Hematopoietic multipotent progenitor cell treated with erythropoietin and hydrocortisone succinate and interleukin-3 and kit ligand, for 4 days (in vitro differentiated cells): ENCODE results near the gene GRID1.
A peak's percentile ranks its signal among the peaks of the same experiment; 100 is the strongest.

ENCODE experiments used
- DNase-seq: peaks from one replicate; pipeline ENCODE4 v3.0.0-alpha.2; 2015

The GRID1 gene

DNA sequence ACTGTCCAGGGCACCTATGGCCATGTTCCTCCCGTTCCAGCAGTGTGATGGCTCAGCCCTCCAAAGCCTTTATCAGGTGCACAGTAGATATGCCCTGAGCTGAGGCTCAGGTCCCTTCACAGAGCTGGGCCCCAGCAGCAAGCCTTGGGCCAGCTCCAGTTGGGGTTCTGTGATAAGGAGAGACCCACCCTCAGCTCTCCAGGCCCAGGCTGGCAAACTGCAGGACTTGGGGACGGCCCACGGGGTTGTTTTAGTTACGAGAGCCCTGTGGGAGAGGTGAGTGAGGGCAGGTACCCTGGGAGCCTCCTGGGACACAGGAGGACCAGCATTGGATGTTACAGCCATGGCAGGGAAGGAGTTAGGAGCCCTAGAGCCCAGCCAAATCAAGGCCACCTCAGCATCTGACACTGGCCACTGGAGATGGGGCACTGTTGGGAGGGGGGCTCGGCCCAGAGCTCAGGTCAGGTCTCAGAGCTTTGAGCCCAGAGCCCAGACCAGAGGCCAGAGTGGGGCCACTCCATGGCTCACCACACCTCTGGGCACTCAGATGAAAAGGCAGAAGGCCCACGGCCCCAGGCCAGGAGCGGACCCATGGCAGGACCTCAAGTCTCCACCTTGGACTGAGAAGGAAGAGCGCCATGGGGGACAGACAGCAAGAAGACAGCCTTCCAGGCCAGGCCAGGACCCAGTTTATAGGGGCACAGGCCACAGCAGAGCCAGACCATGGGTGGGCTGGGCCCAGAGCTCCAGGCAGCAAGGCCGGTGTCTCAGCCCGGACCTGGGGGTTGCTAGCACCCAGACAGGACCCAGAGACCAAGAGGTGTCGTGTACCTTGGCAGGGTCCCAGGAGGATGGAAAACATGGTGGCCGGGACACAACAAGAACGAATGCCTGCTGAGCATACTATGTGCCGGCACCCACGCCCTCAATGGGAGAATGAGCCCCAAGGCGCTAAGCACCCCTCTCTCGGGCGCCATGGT is 12.8 kb downstream of the GRID1 start:
- no peak for DNase-seq

DNA sequence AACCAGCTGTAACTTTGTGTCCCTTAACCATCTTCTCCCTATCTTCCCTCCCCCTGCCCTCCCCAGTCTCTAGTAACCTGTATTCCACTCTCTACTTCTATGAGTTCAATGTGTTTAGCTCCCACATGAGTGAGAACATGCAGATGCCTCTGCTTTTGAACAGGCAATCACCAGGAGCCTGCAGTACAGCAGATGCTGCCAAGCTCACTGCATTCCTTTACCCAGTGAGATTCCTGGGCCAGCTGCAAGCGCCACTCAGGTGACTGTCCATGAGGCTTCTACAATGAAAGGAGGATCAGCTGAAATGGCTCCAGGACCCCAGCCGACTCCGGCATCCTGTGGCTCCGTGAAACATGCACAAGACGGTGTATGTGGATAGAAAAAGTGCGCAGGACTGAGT is 15.7 kb downstream of the GRID1 start:
- DNase-seq = no peak

DNA sequence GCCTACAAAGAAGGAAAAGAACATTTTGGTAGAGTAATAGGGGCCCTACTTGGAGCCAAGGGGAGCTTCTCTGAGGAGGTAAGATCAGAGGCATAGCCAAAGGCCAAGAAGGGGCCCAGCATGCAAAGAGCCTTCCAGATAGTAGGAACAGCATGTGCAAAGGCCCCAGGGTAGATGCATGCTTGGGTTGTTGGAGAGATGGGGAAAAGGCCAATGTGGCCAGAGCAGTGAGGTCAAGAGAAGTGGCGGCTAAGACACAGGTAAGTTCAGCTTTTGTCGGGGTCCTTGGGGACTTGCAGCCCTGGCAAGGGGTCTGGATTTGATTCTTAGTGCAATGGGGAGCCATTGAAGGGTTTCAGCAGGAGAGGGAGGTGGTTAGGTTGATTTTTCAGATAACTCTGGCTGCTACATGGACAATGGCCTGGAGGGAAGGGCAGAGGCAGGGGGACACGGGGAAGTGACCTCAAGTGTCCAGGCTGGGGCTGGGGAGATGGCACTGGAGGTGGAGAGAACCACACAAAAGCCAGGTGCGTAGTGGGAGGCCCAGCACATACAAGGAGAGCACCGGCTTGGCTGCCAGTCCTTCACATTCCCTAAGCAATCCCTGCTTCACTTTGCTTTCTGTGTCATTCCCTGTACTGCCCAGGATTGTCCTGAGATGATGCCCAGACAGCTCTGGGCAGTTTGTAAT is 16.5 kb downstream of the GRID1 start:
- DNase-seq = no peak

DNA sequence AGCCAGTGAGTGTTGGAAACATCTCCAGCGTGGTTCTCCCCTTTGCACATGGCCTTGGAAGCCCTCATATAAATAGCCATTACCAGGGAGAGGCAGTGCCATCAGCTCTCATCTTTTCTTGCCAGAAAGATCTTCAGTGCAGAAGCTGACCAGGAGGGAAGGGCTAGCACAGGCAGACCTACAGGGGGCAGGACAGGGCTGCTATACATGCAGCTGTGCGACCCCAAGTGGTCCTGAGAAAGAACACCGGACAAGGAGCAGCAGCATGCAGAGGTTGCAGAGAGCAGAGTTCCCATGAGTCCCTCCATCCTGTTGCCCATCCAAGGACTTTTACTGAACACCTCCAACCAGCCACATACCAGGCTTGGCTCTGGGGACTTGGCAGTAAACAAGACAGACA is 17.1 kb downstream of the GRID1 start:
- DNase-seq = peak; percentile 80

DNA sequence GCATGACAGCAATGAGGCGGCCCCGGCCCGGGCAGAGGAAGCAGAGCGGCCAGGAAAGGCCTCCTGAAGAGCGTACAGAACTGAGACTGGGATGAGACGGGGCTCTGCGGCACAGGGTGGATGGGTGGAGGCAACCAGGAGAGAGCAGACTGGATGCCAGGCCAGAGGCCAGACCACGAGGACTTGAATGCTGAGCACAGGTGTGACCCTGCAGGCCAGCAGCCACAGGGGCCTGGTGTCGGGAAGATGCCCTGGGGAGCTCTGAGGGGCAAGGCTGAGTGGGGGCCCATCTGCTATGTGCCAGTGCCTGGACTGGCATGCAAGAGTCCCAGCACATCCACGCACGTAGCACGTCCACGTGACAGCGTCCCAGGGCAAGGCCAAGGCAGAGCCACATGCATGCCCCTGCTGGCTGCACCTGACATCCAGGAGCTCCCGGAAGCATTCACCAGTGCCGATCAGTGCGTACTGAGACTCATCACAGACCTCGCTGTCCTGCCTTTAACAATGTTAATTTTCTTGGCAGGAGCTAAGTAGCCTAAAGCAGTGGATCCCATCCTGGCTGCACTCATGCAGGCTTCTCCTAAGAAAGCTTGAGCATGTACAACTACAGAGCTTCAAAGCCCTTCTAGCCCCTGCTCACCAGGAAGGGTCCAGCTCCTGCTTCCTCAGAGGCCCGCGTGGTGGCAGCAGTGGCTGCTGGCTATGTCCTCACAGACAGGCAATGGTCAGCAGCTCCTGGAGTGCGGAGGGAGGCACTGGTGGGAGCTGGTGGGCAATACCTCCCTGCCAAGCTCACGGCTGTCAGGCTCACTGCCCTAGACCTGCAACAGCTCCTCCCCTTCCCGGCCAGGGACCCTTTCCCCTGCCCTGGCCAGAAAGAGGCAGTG is 18.0 kb downstream of the GRID1 start:
- DNase-seq = no peak

DNA sequence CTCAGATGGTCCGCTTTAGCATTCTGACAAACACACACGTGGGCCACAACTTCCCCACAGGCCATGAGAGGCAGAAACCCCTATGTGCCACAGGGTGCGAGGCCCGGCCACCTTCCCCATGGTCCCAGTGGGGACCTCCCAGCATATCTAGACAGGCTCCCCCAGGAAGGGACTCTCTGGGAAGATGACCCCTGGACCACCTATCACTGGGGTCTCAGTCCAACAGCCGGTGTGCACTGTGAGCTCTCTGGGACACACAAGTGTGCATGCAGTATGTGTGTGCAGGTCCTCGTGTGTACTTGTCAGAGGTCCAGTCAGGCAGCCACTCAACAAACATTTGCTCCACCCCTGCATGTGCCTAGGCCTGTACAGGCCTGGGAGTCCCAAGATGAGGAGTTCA is 18.7 kb downstream of the GRID1 start:
- DNase-seq = no peak

DNA sequence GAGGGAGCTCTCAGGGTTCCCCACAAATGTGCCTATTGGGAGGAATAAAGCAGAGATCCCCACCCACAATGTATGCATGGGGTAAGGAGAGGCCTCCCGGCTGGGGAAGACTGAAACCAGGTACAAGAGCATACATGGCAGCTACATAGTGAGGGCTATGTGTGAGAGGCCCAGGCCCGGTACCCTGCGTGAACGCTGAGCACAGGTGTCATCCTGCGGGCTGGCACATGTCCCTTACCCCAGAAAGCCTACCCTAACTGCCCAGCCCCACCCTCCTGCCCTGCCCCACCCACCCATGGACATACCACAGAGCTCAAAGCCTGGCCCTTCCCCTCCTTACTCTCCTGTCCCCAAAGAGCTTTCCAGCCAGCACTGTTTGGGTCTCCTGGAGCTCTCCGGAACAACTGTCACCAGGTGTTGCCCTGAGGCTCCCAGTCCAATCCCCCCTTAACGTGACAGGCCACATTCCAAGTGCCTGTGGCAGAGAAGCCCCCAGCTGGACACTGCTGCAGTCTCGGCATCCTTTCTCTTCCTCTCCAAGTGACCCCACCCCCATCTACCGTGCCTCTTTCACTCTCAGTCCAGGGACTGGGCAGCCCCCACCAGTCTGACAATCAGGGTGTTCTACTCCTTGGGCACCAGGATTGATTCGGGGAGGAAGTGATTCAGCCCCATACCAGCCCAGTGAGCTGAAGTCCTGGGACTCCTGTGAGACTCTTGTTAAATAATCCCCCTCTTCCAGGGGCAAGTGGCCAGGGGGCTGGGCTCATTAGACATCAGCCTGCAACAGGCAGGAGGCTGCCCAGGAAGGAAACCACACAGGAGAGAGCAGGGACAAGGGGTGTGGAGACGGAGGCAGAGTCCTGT is 19.6 kb downstream of the GRID1 start:
- no peak for DNase-seq

DNA sequence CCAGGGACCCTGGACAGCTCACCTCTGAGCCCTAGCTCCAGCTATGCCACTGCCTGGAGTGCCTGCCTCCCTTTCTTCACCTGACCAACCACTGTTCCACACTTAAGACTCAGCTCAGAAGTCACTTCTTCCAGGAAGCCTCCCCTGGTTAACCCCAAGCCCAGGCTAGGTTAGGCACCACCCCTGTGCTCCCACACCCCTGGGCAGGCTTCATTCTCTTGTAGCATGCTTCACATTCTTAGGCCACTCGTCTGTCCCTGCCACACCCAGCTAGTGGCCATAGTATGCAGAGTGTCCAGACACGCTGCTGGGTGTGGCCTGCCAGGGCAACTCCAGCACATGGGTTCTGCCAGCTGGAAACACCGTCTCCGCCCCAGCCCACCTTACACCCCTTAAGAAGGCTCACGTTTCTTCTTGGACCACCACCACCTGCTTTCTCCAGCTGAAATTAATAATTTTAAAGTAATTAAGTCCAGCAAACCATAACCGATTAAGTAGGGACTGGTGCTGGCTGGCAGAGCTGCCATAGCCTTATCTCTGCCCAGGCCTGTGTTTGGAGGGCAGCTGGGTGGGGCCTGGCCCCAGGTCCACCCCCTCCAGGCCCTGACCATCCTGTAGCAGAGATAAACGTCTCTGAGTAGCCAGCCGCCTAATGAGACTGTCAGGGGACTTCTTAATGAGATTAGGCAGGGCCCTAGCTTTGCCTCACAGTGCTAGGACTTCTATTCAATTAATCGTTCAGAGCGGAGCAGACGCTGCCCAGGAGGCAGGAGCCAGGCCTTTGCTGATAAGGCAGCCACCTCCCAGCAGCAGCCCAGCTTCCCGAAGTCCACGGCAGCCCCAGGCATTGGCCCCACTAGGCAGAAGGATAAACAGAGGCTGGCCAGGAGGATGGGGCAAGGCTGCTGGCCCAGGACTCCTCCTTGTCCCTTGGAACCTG is 20.5 kb downstream of the GRID1 start:
- DNase-seq = peak; percentile 42

DNA sequence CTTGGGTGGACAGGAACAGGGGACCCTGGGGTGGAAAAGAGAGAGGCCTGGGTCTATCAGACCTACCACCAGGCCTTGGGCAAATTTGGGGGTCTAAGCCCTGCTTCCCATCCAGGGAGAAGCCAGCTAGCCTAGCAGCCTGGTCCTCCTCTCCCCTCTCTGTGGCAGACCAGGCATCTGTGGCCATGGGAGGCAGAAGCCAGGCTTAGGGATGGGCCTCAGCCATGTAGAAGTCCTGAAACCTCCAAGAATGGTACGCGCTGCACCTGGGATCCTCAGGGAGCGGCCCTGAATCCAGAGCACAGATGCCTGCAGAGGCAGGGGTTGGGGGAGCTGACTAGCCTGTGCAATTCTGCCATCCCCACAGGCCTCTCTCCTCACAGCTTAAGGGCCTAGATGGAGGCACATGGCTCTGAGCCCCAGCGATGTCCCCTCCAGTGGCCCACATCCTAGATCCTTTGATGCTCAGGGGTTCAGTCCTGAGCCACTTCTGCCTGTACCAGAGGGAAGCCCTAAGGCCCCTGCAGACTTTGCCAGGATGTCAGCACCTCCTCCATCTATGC is 21.2 kb downstream of the GRID1 start:
- DNase-seq = no peak

DNA sequence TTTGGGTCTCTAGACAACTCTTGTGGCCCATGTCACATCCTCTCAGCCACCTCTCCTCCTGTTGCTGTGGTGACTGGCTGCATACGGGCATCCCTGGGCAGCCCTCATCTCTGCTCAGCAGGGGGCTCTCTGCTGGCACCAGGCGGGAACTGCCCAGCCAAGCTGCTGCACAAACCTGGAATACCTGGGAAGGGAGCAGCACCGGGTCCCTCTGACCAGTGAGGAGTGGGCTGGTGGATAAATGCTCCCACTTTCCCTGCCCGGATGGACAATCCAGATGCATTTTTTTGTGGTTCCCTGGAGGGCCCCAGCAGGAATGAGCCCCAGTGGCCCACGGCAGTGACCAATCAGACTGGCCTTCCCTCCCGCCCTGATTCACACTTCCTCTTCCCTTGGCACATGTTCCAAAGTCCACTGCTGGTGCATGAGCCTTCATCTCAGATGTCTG is 21.9 kb downstream of the GRID1 start:
- no peak for DNase-seq

DNA sequence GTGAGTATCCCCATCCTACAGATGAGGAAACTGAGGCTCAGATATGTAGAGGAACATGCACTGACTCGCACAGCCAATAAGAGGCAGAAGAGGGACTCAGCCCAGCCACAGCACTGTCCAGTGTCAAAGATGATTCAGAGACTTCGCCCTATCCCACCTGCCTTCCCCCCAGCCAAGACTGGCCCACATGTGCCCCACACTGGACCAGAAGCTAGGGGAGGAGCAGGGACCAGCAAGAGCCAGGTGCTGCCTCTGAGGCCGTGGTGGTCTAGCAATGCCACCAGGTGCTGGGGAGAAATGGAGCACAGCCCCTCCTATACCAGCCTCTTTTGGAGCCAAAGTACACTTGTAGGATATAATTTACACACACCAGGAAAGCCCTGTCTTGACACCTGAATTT is 22.3 kb downstream of the GRID1 start:
- DNase-seq = no peak

DNA sequence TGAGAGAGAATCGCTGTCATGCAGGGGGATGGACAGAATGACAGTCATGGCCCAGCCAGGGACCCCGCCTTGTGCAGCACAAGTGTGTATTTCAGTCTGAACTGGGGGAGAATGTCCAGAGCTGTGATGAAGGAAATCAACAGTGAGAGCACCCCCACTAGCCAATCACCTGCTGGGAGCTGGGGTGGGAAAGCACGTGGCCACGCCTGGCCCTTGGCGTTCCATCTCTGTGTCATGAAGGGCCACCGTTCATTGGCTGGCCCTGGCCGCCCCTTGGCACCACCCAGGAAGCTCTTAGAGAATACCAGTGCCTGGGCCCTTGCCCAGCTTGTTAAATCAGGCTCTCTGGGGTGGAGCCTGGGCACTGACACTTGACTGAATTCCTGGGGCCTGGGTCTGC is 22.8 kb downstream of the GRID1 start:
- DNase-seq = no peak

DNA sequence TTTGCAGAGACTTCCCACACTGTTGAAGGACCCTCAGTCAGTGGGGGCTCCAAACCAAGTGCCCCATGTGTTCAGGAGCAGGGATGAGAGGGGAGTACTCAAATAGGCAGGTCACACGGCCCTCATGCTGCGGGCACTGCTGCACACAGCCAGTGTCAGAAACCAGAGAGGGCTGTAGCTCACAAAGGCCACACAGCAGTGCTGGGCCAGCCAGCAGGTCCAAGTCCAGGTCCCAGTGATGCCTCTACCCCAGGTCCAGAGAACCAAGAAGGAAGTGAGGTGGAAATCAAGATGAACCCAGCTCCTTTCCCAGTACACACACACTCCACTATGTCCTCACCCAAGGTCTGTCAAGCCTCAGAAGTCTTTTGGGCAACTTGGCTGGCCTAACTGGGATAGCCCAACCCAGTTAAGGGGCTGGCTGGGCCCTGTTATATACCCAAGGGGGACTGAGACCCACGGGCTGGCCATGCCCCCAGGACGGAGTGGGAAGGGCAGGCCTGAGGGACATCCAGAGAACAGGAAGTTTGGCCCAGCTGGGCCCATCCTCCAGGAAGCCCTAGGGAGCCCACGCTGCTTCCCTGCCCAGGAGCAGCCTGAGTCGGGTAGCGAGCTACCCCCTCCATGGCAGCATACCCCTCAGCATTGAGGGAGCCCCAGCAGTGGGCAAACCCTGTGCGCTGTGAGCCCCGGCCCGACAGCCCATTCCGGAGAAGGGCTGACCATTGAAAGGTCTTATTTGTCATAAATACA is 24.3 kb downstream of the GRID1 start:
- DNase-seq = no peak

DNA sequence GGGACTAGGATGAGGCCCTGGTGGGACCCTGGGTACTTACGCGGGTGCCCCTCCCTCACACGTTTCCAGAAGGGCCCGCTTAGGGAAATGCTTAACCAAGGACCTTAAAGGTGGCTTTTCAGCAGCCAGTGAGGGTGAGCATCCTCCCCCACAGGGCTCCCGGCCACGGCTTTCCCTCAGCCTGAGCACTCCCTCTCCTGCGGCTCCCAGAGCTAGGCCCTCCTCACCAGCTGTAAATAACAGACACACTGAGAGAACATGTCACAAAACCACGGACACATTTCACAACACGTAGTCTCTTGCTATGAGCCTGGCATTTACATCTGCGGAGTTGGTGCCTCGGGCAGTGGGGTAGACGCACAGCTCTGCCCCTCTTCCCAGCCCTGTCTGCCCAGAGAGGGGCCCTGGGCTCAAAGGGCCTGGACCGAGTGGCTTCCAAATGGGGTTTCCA is 25.2 kb downstream of the GRID1 start:
- peak; percentile 63 for DNase-seq

DNA sequence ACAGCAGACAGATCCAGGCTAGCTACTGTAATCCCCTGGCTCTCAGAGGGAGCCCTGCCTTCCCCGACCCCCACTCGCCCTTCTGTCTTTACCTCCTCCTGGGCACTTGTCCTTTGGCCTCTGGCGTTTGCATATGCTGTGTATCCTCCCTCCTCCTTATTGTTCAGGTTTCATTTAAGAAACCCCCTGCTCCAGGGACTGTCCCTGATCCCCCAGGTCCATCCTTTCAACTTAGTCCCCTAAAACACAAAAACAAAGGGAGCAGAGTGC is 25.7 kb downstream of the GRID1 start:
- no peak for DNase-seq

DNA sequence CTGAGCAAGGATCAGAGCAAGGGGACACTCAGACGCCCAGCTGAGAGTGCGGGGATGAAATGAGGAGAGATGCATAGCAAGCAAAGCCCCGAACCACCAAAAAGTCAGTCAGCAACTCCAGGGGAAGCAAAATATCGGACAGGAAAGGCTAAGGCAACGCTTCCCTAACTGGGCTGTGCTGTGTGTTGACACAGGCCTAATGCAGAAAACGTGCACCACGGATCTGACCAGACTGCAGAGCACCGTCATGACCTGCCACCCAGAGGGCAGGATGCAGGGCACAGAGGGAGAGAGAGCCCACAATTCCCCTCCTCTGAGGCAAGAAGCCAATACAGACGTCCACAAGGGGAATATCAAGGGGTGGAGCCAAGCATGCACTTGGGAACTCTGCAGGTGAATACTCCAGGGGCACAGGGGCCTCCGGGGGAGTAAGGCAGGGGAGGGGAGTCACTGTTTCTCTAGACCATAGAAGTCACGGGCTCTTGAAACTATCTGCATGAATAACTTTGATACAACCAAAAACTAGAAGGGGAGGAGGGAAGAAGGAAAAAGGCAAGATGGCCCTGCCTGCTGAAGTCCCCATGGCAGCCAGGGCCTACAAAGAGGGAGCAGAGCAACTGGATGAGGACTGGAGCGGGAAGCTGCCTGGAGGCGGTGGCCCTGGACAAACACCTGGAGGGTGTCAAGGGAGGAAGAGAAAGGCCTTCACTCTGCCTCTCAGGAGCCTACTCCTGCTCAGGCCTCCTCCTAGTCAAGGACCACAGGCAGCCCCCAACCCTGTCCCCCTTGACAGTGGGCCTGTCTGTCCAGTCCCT is 26.2 kb downstream of the GRID1 start:
- no peak for DNase-seq

DNA sequence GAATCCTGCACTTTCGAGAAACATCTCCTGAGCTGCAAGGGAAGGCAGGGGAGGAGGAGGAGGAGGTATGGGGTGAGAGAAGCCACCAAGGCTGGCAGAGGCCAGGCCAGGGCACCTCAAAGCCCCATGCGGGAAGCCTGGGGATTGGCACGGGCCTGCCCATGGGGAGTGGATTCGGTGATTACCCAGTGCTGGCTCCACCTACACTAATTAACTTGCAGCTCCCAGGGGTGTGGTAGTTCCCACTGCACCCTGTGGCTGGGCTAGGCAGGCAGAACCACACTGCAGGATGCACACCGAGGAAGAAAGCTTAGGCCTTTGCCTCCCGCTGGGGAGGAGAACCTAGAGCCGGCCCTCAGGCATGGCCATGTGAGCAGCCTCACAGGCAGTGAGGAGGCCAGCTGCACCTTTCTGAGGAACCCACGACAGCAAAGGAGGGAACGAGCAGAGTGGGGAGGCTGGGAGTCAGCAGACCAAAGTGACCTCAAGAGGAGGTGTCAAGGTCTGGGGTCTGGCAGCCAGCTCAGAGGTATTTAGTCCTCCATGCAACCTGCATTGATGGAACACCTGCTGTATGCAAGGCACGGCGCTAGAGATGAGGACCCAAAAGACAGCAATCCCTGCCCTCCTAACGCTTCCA is 27.2 kb downstream of the GRID1 start:
- DNase-seq = no peak

DNA sequence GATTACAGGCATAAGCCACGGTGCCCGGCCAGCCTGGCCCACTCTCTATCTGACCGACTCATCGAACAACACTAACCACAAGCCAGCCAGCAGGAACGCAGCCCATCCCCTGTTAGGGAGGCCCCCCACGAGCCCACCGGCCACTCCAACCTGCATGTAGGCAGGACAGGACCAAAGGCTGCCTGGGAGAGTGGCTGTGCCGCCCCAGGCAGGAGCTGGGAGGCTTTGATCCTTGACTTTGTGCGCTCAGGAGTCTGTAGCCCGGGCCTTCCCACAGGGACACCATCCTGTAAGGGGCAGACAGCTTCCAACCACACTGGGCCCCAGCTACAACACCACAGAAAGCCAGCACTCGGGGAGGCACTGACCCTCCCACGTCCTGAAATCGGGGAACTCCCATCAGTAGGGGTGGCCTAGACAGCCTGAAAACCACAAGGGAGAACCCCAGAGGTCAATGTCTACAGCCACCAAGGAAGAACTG is 29.4 kb downstream of the GRID1 start:
- no peak for DNase-seq
